GM19328 (cell line): ENCODE measurements around the gene GPR108.
"Not testable (repeated sequence)": the region's sequence is repeated elsewhere in the genome, so short reads cannot be mapped to it uniquely, and the experiment has no call there.

ENCODE experiments used
- ATAC-seq: cut with Tn5 transposase; IDR thresholded peaks from one replicate; pipeline ENCODE4 v1.9.1; 2021; ENCODE audit warnings: mild to moderate bottlenecking, moderate library complexity; ENCODE audit not compliant: unreplicated experiment

GPR108 gene

GRCh38 chr19:6721138-6721474, 16.3 kb downstream of the GPR108 start:
- ATAC-seq: no peak

- no peak for ATAC-seq
Measured at GRCh38 chr19:6720369-6721137, 16.8 kb downstream of the GPR108 start, which contains the start of gene C3. TSS of gene C3 (minus strand) at chr19:6720650. CDS start at chr19:6720589, 61 bp downstream.

GRCh38 chr19:6719992-6720368, 17.4 kb downstream of the GPR108 start:
- no peak for ATAC-seq

- no peak for ATAC-seq
Measured at GRCh38 chr19:6719540-6719861, 17.9 kb downstream of the GPR108 start.

- ATAC-seq: no peak
Measured at GRCh38 chr19:6718741-6719539, 18.4 kb downstream of the GPR108 start.

- no peak for ATAC-seq
Measured at GRCh38 chr19:6718111-6718740, 19.2 kb downstream of the GPR108 start.

GRCh38 chr19:6717441-6717971, 19.9 kb downstream of the GPR108 start:
- ATAC-seq: no peak

GRCh38 chr19:6717036-6717435, 20.3 kb downstream of the GPR108 start:
- no peak for ATAC-seq

GRCh38 chr19:6716610-6716970, 20.8 kb downstream of the GPR108 start:
- no peak for ATAC-seq

- ATAC-seq: no peak
Measured at GRCh38 chr19:6714749-6715555, 22.4 kb downstream of the GPR108 start.

GRCh38 chr19:6713773-6714692, 23.3 kb downstream of the GPR108 start:
- ATAC-seq: no peak

GRCh38 chr19:6712692-6713670, 24.4 kb downstream of the GPR108 start:
- ATAC-seq: no peak

- no peak for ATAC-seq
Measured at GRCh38 chr19:6712231-6712630, 25.1 kb downstream of the GPR108 start.

- ATAC-seq: no peak
Measured at GRCh38 chr19:6711605-6712004, 25.8 kb downstream of the GPR108 start.

GRCh38 chr19:6711078-6711361, 26.4 kb downstream of the GPR108 start:
- ATAC-seq: no peak

GRCh38 chr19:6710273-6711077, 26.9 kb downstream of the GPR108 start:
- ATAC-seq: no peak

- ATAC-seq: no peak
Measured at GRCh38 chr19:6709549-6709948, 27.8 kb downstream of the GPR108 start.

- ATAC-seq: not testable (repeated sequence)
Measured at GRCh38 chr19:6708913-6709312, 28.5 kb downstream of the GPR108 start.
